Kidney glomerular epithelial cell (primary cell): Measurements from ENCODE around the gene ADCY3.

Source experiments
- DNase-seq: peaks from one replicate; lab custom pipeline; 2025; lab: John Stamatoyannopoulos, UW

ADCY3 gene

GRCh38 chr2:24830786-24831185, 89.3 kb downstream of the ADCY3 start:
- no peak for DNase-seq

GRCh38 chr2:24830351-24830750, 89.7 kb downstream of the ADCY3 start:
- no peak for DNase-seq

- DNase-seq: no peak
Observed at GRCh38 chr2:24828238-24828996, 91.6 kb downstream of the ADCY3 start.

- DNase-seq: peak; percentile 29
Observed at GRCh38 chr2:24827321-24828237, 92.5 kb downstream of the ADCY3 start.

GRCh38 chr2:24826773-24827145, 93.3 kb downstream of the ADCY3 start:
- DNase-seq: no peak

- DNase-seq: no peak
Observed at GRCh38 chr2:24825883-24826772, 93.9 kb downstream of the ADCY3 start.

GRCh38 chr2:24824966-24825882, 94.8 kb downstream of the ADCY3 start:
- no peak for DNase-seq

- no peak for DNase-seq
Observed at GRCh38 chr2:24824071-24824588, 95.9 kb downstream of the ADCY3 start.

GRCh38 chr2:24822049-24822706, 97.9 kb downstream of the ADCY3 start:
- DNase-seq: no peak

GRCh38 chr2:24821433-24821891, 98.6 kb downstream of the ADCY3 start:
- DNase-seq: no peak

GRCh38 chr2:24820598-24821432, 99.2 kb downstream of the ADCY3 start:
- no peak for DNase-seq

GRCh38 chr2:24820175-24820513, 99.9 kb downstream of the ADCY3 start:
- DNase-seq: no peak

- no peak for DNase-seq
Observed at GRCh38 chr2:24819442-24820174, 100.4 kb downstream of the ADCY3 start.

GRCh38 chr2:24818721-24819167, 101.3 kb downstream of the ADCY3 start:
- DNase-seq: no peak

GRCh38 chr2:24816884-24817283, 103.2 kb downstream of the ADCY3 start:
- DNase-seq: no peak

- no peak for DNase-seq
Observed at GRCh38 chr2:24816404-24816803, 103.6 kb downstream of the ADCY3 start.

- no peak for DNase-seq
Observed at GRCh38 chr2:24815171-24815570, 104.9 kb downstream of the ADCY3 start.

GRCh38 chr2:24814516-24814915, 105.5 kb downstream of the ADCY3 start:
- DNase-seq: no peak
